MM.1S (cell line): ENCODE measurements around the gene RIPOR3.

Experiments used
- DNase-seq: peaks from one replicate; pipeline ENCODE4 v3.0.0-alpha.2; 2015
- H2AFZ ChIP-seq: fragments of 300-600 bp; sonication (generic); 2 replicates; pipeline ENCODE4 v1.6.0; 2016; ENCODE audit warnings: antibody characterized with exemption, low read length
- H3F3A ChIP-seq: fragments of 300-600 bp; sonication (generic); 2 replicates; pipeline ENCODE4 v1.6.1; 2016; ENCODE audit warnings: mild to moderate bottlenecking, antibody characterized with exemption, low read length, moderate library complexity, mixed read lengths; ENCODE audit not compliant: insufficient read depth
- H3K27ac ChIP-seq: fragments of 300-600 bp; sonication (generic); 2 replicates; pipeline ENCODE4 v1.5.1; 2016; ENCODE audit warnings: mild to moderate bottlenecking, low read length
- H3K27me3 ChIP-seq: fragments of 300-600 bp; sonication (generic); replicated peaks from 2 replicates; pipeline ENCODE4 v1.6.0; 2016; ENCODE audit warnings: low read length; ENCODE audit not compliant: insufficient read depth
- H3K36me3 ChIP-seq: fragments of 300-600 bp; sonication (generic); replicated peaks from 2 replicates; pipeline ENCODE4 v1.6.1; 2016; ENCODE audit warnings: mild to moderate bottlenecking, low read length, mixed read lengths; ENCODE audit not compliant: insufficient read depth
- H3K4me1 ChIP-seq: fragments of 300-600 bp; sonication (generic); 2 replicates; pipeline ENCODE4 v1.6.1; 2016; ENCODE audit warnings: low read length, mixed read lengths
- H3K4me2 ChIP-seq: fragments of 300-600 bp; sonication (generic); 2 replicates; pipeline ENCODE4 v1.6.0; 2016; ENCODE audit warnings: low read depth, low read length
- H3K4me3 ChIP-seq: fragments of 300-600 bp; sonication (generic); 2 replicates; pipeline ENCODE4 v1.5.1; 2016; ENCODE audit warnings: low read length, mixed read lengths
- H3K79me2 ChIP-seq: fragments of 300-600 bp; sonication (generic); 2 replicates; pipeline ENCODE4 v1.6.1; 2016; ENCODE audit warnings: mixed run types, low read length, mixed read lengths
- H3K9ac ChIP-seq: fragments of 300-600 bp; sonication (generic); 2 replicates; pipeline ENCODE4 v1.6.1; 2016; ENCODE audit warnings: low read length, mixed read lengths
- H3K9me2 ChIP-seq: fragments of 300-600 bp; sonication (generic); replicated peaks from 2 replicates; pipeline ENCODE4 v1.6.1; 2016; ENCODE audit warnings: mild to moderate bottlenecking, low read length, mixed read lengths; ENCODE audit not compliant: insufficient read depth
- H3K9me3 ChIP-seq: fragments of 300-600 bp; sonication (generic); replicated peaks from 2 replicates; pipeline ENCODE4 v1.6.1; 2016; ENCODE audit warnings: mild to moderate bottlenecking, low read length, mixed read lengths; ENCODE audit not compliant: insufficient read depth
- H4K20me1 ChIP-seq: fragments of 300-600 bp; sonication (generic); 2 replicates; pipeline ENCODE4 v1.6.1; 2016; ENCODE audit warnings: mild to moderate bottlenecking, low read length, moderate library complexity, mixed read lengths; ENCODE audit not compliant: insufficient read depth
- CTCF ChIP-seq: fragments of 300-600 bp; sonication (generic); IDR thresholded peaks from 2 replicates; pipeline ENCODE4 v1.5.1; 2016; ENCODE audit warnings: antibody characterized with exemption, low read length, mixed read lengths
- EZH2 ChIP-seq: fragments of 300-600 bp; sonication (generic); optimal IDR thresholded peaks from 2 replicates; pipeline ENCODE3; 2017; ENCODE audit warnings: low read depth, mild to moderate bottlenecking, antibody characterized with exemption, low read length, mixed read lengths
- EZH2phosphoT487 ChIP-seq: fragments of 300-600 bp; sonication (generic); IDR thresholded peaks from 2 replicates; pipeline ENCODE4 v1.6.1; 2018; ENCODE audit warnings: antibody characterized with exemption, low read length

Gene RIPOR3

GRCh38 chr20:50635014-50635557 lies 56.3 kb downstream of the RIPOR3 start:
- Histone ChIP-seq H3K79me2 (no peaks in the 10 kb centered on the region), H3K27ac (no peak overlapping the region), H3K9me3 (no peaks in the 10 kb centered on the region), H3K4me1 (no peaks in the 10 kb centered on the region), H3K9me2 (no peaks in the 10 kb centered on the region), H3K36me3 (no peaks in the 10 kb centered on the region), H3K4me2 (no peak overlapping the region), H3K27me3 (peaks cover 35% of the 10 kb centered on the region), H4K20me1 (no peaks in the 10 kb centered on the region), H3K4me3 (no peak overlapping the region), H3K9ac (no peak overlapping the region), H3F3A (no peaks in the 10 kb centered on the region), H2AFZ (no peak overlapping the region)
- no peak for TF ChIP-seq EZH2
- no peak for DNase-seq

- H3F3A ChIP-seq: no peaks in the 10 kb centered on the region
- no peak overlapping the region for H3K27ac ChIP-seq
- no peak overlapping the region for H3K4me3 ChIP-seq
- H3K27me3 ChIP-seq: peaks cover 35% of the 10 kb centered on the region
- H3K9me2 ChIP-seq: no peaks in the 10 kb centered on the region
- H3K9ac ChIP-seq: no peak overlapping the region
- H3K36me3 ChIP-seq: no peaks in the 10 kb centered on the region
- no peaks in the 10 kb centered on the region for H3K4me1 ChIP-seq
- H2AFZ ChIP-seq: no peak overlapping the region
- no peak for DNase-seq
- no peak for TF ChIP-seq CTCF
- no peak for TF ChIP-seq EZH2
- TF ChIP-seq EZH2phosphoT487: no peak
- H3K4me2 ChIP-seq: no peak overlapping the region
- H4K20me1 ChIP-seq: no peaks in the 10 kb centered on the region
- no peaks in the 10 kb centered on the region for H3K9me3 ChIP-seq
- H3K79me2 ChIP-seq: no peaks in the 10 kb centered on the region
These were observed 57.2 kb downstream of the RIPOR3 start for GRCh38 chr20:50634191-50634590.

GRCh38 chr20:50633361-50633760 lies 58.0 kb downstream of the RIPOR3 start:
- TF ChIP-seq EZH2phosphoT487: no peak
- TF ChIP-seq EZH2: no peak
- H3K79me2 ChIP-seq: no peaks in the 10 kb centered on the region
- H3K9ac ChIP-seq: no peak overlapping the region
- no peaks in the 10 kb centered on the region for H3F3A ChIP-seq
- H3K9me2 ChIP-seq: no peaks in the 10 kb centered on the region
- peaks cover 35% of the 10 kb centered on the region for H3K27me3 ChIP-seq
- no peak overlapping the region for H3K27ac ChIP-seq
- no peaks in the 10 kb centered on the region for H3K36me3 ChIP-seq
- no peaks in the 10 kb centered on the region for H4K20me1 ChIP-seq
- H3K4me3 ChIP-seq: no peak overlapping the region
- H2AFZ ChIP-seq: no peak overlapping the region
- no peaks in the 10 kb centered on the region for H3K9me3 ChIP-seq
- no peaks in the 10 kb centered on the region for H3K4me1 ChIP-seq
- no peak for DNase-seq
- no peak overlapping the region for H3K4me2 ChIP-seq

- H4K20me1 ChIP-seq: no peaks in the 10 kb centered on the region
- no peak overlapping the region for H3K4me3 ChIP-seq
- H3K9ac ChIP-seq: no peak overlapping the region
- no peaks in the 10 kb centered on the region for H3K79me2 ChIP-seq
- H2AFZ ChIP-seq: no peak overlapping the region
- no peaks in the 10 kb centered on the region for H3K4me1 ChIP-seq
- H3K9me3 ChIP-seq: no peaks in the 10 kb centered on the region
- TF ChIP-seq EZH2phosphoT487: no peak
- TF ChIP-seq CTCF: no peak
- TF ChIP-seq EZH2: no peak
- H3K36me3 ChIP-seq: no peaks in the 10 kb centered on the region
- H3K9me2 ChIP-seq: no peaks in the 10 kb centered on the region
- H3F3A ChIP-seq: no peaks in the 10 kb centered on the region
- DNase-seq: no peak
- H3K27me3 ChIP-seq: peaks cover 35% of the 10 kb centered on the region
- no peak overlapping the region for H3K27ac ChIP-seq
- no peak overlapping the region for H3K4me2 ChIP-seq
These were observed 58.6 kb downstream of the RIPOR3 start for GRCh38 chr20:50632701-50633100.
